ENCODE measurements around the gene MPV17.

DNA sequence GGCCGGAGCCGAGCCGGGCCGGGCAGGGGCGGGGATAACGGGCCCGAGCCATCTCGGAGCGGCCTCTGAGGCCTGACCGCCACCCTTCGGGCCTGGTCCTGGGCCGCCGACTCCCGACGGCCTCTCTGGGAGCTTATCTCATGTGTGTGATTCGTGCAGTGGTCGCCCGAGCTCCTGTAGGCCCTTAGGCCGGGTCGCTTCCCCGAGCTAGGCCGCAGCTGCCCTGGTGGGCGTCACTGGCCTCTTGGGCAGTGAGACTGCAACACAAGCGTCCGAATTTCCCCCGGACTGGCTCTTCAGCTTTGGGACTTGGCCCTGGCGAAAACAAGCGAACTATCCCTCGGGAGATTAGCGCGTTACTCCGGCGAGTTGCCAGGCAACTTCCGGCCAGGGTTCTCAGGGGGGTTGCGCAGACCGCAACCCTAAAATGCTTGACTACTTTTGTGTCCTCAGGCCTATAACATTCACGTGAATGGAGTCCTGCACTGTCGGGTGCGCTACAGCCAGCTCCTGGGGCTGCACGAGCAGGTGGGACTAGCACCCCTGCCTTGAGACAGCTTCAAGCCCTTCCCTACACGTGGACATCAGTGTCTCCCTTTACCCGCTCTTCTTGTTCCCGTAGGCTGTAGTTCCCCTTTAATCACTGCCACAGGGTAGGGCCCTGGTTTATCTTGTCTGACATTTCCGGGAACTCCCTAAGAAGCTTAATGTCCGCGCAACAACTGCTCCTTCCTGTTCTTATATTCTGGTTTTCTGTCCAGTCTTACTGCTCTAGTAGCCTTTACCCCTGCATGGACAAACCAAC lies 48.1 kb upstream of the MPV17 start:
- TF ChIP-seq EED (CRISPR knock-in tag; IDR thresholded peaks at IDR 0.05) (peak; percentile 84), TARDBP (CRISPR knock-in tag; IDR thresholded peaks at IDR 0.05) (0 out of 2 replicates have a peak, but pooled peaks have one; percentile 59), BORCS8-MEF2B (CRISPR knock-in tag; IDR thresholded peaks at IDR 0.05) (0 out of 2 replicates have a peak, but pooled peaks have one; percentile 32), HOXA7 (CRISPR knock-in tag; IDR thresholded peaks at IDR 0.05) (no peak), MAFF (IDR thresholded peaks at IDR 0.05; ENCODE audit: low read depth, low read length) (no peak), FIP1L1 (IDR thresholded peaks at IDR 0.05; ENCODE audit: borderline replicate concordance, insufficient read depth, low read depth, low read length) (no peak), RBM22 (optimal IDR thresholded peaks at IDR 0.05; ENCODE audit: low read length) (no peak), SNRNP70 (IDR thresholded peaks at IDR 0.05; ENCODE audit: low read depth, low read length) (no peak)
- TF ChIP-seq, protein P1, sequence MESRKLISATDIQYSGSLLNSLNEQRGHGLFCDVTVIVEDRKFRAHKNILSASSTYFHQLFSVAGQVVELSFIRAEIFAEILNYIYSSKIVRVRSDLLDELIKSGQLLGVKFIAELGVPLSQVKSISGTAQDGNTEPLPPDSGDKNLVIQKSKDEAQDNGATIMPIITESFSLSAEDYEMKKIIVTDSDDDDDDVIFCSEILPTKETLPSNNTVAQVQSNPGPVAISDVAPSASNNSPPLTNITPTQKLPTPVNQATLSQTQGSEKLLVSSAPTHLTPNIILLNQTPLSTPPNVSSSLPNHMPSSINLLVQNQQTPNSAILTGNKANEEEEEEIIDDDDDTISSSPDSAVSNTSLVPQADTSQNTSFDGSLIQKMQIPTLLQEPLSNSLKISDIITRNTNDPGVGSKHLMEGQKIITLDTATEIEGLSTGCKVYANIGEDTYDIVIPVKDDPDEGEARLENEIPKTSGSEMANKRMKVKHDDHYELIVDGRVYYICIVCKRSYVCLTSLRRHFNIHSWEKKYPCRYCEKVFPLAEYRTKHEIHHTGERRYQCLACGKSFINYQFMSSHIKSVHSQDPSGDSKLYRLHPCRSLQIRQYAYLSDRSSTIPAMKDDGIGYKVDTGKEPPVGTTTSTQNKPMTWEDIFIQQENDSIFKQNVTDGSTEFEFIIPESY (CRISPR knock-in tag; IDR thresholded peaks at IDR 0.05), result no peak

Data from HepG2 (cell line).